ENCODE results near the gene CDHR2.
"Not testable (repeated sequence)": the region's sequence is repeated elsewhere in the genome, so short reads cannot be mapped to it uniquely, and the experiment has no call there.

Gene CDHR2

GRCh38 chr5:176550275-176550831, 1.2 kb downstream of the CDHR2 start:
- Histone ChIP-seq H3K4me3 (ENCODE audit: low read depth, low read length, poor library complexity, severe bottlenecking) (no peak overlapping the region), H4K20me1 (ENCODE audit: insufficient read depth, low read length) (no peaks in the 10 kb centered on the region), H3K36me3 (ENCODE audit: insufficient read depth, low read length) (no peaks in the 10 kb centered on the region), H2AFZ (ENCODE audit: low read length) (no peak overlapping the region), H3K79me2 (ENCODE audit: insufficient read depth, low read length) (no peaks in the 10 kb centered on the region), H3K4me2 (ENCODE audit: low read length) (no peak overlapping the region), H3K9me3 (ENCODE audit: low read length) (no peaks in the 10 kb centered on the region), H3K4me1 (ENCODE audit: insufficient read depth, low read length, severe bottlenecking) (peaks cover 7% of the 10 kb centered on the region), H3K9ac (ENCODE audit: low read length) (no peak overlapping the region), H3K27me3 (ENCODE audit: insufficient read depth, low read length) (no peaks in the 10 kb centered on the region; the same call in 1 of the 2 replicates), H3K27ac (ENCODE audit: low read depth, low read length, poor library complexity, severe bottlenecking) (no peak overlapping the region), H3K9me2 (ENCODE audit: low read depth, low read length) (no peaks in the 10 kb centered on the region), H3F3A (ENCODE audit: insufficient read depth, low read length) (no peaks in the 10 kb centered on the region)
- TF ChIP-seq EZH2 (IDR thresholded peaks at IDR 0.05; ENCODE audit: borderline replicate concordance, low read length): no peak
- TF ChIP-seq, protein P1, sequence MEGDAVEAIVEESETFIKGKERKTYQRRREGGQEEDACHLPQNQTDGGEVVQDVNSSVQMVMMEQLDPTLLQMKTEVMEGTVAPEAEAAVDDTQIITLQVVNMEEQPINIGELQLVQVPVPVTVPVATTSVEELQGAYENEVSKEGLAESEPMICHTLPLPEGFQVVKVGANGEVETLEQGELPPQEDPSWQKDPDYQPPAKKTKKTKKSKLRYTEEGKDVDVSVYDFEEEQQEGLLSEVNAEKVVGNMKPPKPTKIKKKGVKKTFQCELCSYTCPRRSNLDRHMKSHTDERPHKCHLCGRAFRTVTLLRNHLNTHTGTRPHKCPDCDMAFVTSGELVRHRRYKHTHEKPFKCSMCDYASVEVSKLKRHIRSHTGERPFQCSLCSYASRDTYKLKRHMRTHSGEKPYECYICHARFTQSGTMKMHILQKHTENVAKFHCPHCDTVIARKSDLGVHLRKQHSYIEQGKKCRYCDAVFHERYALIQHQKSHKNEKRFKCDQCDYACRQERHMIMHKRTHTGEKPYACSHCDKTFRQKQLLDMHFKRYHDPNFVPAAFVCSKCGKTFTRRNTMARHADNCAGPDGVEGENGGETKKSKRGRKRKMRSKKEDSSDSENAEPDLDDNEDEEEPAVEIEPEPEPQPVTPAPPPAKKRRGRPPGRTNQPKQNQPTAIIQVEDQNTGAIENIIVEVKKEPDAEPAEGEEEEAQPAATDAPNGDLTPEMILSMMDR (IDR thresholded peaks at IDR 0.05; ENCODE audit: low read length): no peak

DNA sequence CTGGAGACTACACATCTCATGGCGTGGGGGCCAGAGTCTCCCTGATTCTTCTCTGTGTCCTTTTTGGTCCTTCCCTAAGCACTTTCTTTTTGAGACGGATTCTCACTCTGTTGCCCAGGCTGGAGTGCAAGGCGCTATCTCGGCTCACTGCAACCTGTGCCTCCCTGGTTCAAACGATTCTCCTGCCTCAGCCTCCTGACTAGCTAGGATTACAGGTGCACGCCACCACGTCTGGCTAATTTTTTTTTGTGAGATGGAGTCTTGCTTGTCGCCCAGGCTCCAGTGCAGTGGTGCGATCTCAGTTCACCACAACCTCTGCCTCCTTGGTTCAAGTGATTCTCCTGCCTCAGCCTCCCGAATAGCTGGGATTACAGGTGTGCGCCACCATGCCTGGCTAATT, 1.8 kb downstream of the CDHR2 start:
- H3K79me2 ChIP-seq (ENCODE audit: insufficient read depth, low read length); H3K4me2 ChIP-seq (ENCODE audit: low read length); H3K9ac ChIP-seq (ENCODE audit: low read length); H3K27ac ChIP-seq (ENCODE audit: low read depth, low read length, poor library complexity, severe bottlenecking); H3K27me3 ChIP-seq (ENCODE audit: insufficient read depth, low read length); H2AFZ ChIP-seq (ENCODE audit: low read length); H3K9me3 ChIP-seq (ENCODE audit: low read length); H4K20me1 ChIP-seq (ENCODE audit: insufficient read depth, low read length); H3K36me3 ChIP-seq (ENCODE audit: insufficient read depth, low read length); H3K4me3 ChIP-seq (ENCODE audit: low read depth, low read length, poor library complexity, severe bottlenecking); H3K9me2 ChIP-seq (ENCODE audit: low read depth, low read length); H3K4me1 ChIP-seq (ENCODE audit: insufficient read depth, low read length, severe bottlenecking); H3F3A ChIP-seq (ENCODE audit: insufficient read depth, low read length): not testable (repeated sequence)

GRCh38 chr5:176552332-176552869, 3.3 kb downstream of the CDHR2 start:
- Histone ChIP-seq H3K9me3 (ENCODE audit: low read length) (no peaks in the 10 kb centered on the region), H4K20me1 (ENCODE audit: insufficient read depth, low read length) (no peaks in the 10 kb centered on the region), H3K4me2 (ENCODE audit: low read length) (no peak overlapping the region), H3K79me2 (ENCODE audit: insufficient read depth, low read length) (no peaks in the 10 kb centered on the region), H3K4me1 (ENCODE audit: insufficient read depth, low read length, severe bottlenecking) (peaks cover 7% of the 10 kb centered on the region), H3K9me2 (ENCODE audit: low read depth, low read length) (no peaks in the 10 kb centered on the region), H3K9ac (ENCODE audit: low read length) (no peak overlapping the region), H3F3A (ENCODE audit: insufficient read depth, low read length) (no peaks in the 10 kb centered on the region), H3K27me3 (ENCODE audit: insufficient read depth, low read length) (no peaks in the 10 kb centered on the region; the same call in 1 of the 2 replicates), H2AFZ (ENCODE audit: low read length) (no peak overlapping the region), H3K4me3 (ENCODE audit: low read depth, low read length, poor library complexity, severe bottlenecking) (no peak overlapping the region), H3K27ac (ENCODE audit: low read depth, low read length, poor library complexity, severe bottlenecking) (no peak overlapping the region), H3K36me3 (ENCODE audit: insufficient read depth, low read length) (no peaks in the 10 kb centered on the region)
- no peak for TF ChIP-seq EZH2 (IDR thresholded peaks at IDR 0.05; ENCODE audit: borderline replicate concordance, low read length)
- TF ChIP-seq, protein P1 (IDR thresholded peaks at IDR 0.05; ENCODE audit: low read length): no peak

Measured in OCI-LY1 (cell line).